Activated T-helper 2 cell treated with anti-CD3 and anti-CD28 coated beads, Interferon-gamma antibody, Interleukin-2, Interleukin-4, amounts not matched to agents 10 μg/mL and 5 μg/mL and 100 μg/mL, durations not matched to agents 14 hours and 24 hours and 36 hours (primary cell): ENCODE results near the gene BPIFB3. TPM values are rescaled to one million over a fixed set of nuclear protein-coding genes. Genes with fewer than 3 reads are reported as not detected.
"Not testable (repeated sequence)": the region's sequence is repeated elsewhere in the genome, so short reads cannot be mapped to it uniquely, and the experiment has no call there.

ENCODE experiments used
- DNase-seq: peaks from one replicate; pipeline ENCODE4 v3.0.0; 2021; ENCODE audit warnings: low spot score
- H3K27ac Mint-ChIP-seq: one replicate; pipeline ENCODE4 v1.8.0; 2021; ENCODE audit warnings: mixed read lengths
- H3K27me3 Mint-ChIP-seq: one replicate; pipeline ENCODE4 v1.8.0; 2021; ENCODE audit warnings: low read depth, mixed read lengths
- H3K36me3 Mint-ChIP-seq: one replicate; pipeline ENCODE4 v1.8.0; 2021; ENCODE audit warnings: low read depth, mixed read lengths
- H3K4me1 Mint-ChIP-seq: one replicate; pipeline ENCODE4 v1.8.0; 2021; ENCODE audit warnings: low read depth, mixed read lengths
- H3K4me3 Mint-ChIP-seq: one replicate; pipeline ENCODE4 v1.8.0; 2021; ENCODE audit warnings: low read depth, mild to moderate bottlenecking, moderate library complexity, mixed read lengths
- H3K9me3 Mint-ChIP-seq: one replicate; pipeline ENCODE4 v1.8.0; 2021; ENCODE audit warnings: mixed read lengths
- intact Hi-C: fragments of 100-400 bp; cut with micrococcal nuclease; formaldehyde crosslinking; loops from one replicate; pipeline ENCODE4 v1.15.1; 2023
- total RNA-seq: library from RNA; stranded (reverse); gene quantifications from 2 replicates; pipeline ENCODE4 v1.2.3, GENCODE V29; 2022

Gene BPIFB3
- total RNA-seq, 1 donor from 2014 or later: not detected

DNA sequence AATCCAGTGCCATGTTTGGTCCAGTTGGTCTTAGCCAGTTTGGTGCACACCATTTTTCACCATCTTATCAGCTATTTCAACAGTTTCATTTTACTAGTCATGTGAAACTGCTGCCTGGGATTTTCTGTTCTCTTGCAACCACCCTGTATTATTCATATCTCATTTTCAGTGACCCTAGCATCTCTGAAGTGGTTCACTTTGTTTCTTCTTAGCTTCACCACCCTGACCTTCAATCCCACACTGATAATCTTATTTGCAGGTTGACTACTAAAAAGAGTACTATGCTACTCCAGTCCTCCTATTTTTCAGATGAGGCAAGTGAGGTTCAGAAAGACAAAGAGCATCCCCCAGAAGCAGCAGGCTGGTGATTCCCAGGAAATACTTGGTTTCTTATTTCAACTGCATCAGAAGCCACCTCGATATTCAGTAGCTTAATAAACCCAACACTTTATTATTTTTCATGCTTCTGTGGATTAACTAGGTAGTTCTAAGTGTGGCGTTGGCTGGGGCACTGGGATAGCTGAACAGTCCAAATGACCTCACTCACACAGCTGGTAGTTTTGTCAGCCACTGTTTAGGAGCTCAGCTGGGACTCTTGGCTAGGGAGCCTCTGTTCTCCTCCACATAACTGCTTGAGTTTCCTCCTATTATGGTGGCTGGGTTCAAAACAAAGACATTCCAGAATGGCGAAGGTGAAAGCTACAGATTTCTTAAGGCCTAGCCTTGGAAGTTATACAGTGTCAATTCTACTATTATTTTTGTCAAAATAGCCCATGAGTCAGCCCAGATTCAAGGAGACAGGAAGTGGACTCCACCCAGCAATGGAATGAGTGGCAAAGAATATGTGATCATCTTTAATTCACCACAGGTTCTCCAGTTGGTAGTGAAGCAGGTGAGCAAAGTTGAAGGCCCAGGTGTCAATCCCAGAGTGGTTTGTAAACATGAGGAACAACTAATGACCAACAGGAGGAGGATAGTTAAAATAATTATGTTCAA is 66.3 kb downstream of the BPIFB3 start:
- DNase-seq: no peak
- H3K27ac Mint-ChIP-seq: no peak overlapping the region

GRCh38 chr20:33120934-33121333 is 67.2 kb downstream of the BPIFB3 start:
- intact Hi-C loops: no loop called here
- Mint-ChIP-seq H3K27me3 (peaks cover 4% of the 10 kb centered on the region), H3K27ac (no peak overlapping the region), H3K9me3 (peaks cover 13% of the 10 kb centered on the region), H3K4me1 (peaks cover 14% of the 10 kb centered on the region), H3K36me3 (no peaks in the 10 kb centered on the region), H3K4me3 (no peak overlapping the region)
- no peak for DNase-seq

More for the DNA sequence above, 66.3 kb downstream of the BPIFB3 start:
- Mint-ChIP-seq H3K4me3 (no peak overlapping the region), H3K9me3 (peaks cover 13% of the 10 kb centered on the region), H3K36me3 (no peaks in the 10 kb centered on the region), H3K27me3 (peaks cover 4% of the 10 kb centered on the region), H3K4me1 (peaks cover 14% of the 10 kb centered on the region)
- intact Hi-C loops: no loop called here

DNA sequence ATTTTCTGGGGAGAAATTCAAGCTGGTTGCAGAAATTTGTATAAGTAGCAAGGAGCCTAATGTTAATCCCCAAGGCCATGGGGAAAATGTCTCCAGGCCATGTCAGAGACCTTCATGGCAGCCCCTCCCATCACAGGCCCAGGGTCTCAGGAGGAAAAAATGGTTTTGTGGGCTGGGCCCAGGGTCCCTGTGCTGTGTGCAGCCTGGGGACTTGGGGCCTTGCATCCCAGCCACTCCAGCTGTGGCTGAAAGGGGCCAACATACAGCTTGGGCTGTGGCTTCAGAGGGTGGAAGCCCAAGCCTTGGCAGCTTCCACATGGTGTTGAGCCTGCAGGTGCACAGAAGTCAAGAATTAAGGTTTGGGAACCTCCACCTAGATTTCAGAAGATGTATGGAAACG is 68.6 kb downstream of the BPIFB3 start:
- DNase-seq, intact Hi-C loops, H3K27me3 Mint-ChIP-seq, H3K36me3 Mint-ChIP-seq, H3K27ac Mint-ChIP-seq, H3K4me3 Mint-ChIP-seq: not testable (repeated sequence)
- peaks cover 14% of the 10 kb centered on the region for H3K4me1 Mint-ChIP-seq
- peaks cover 13% of the 10 kb centered on the region for H3K9me3 Mint-ChIP-seq

Other genes starting within 250 kb of the BPIFB3 start
- gene MAPRE1, start 233.9 kb upstream of the BPIFB3 start, total RNA-seq: 143 and 149 TPM in 2 replicates
- 0.37 and 0.52 TPM in 2 replicates for gene EFCAB8, start 195.0 kb upstream of the BPIFB3 start, total RNA-seq
- gene SUN5, start 49.5 kb upstream of the BPIFB3 start, total RNA-seq: not detected in 2 replicates
- gene BPIFB2, start 46.2 kb upstream of the BPIFB3 start, total RNA-seq: not detected in 2 replicates
- not detected in 2 replicates for gene BPIFB6, start 22.3 kb upstream of the BPIFB3 start, total RNA-seq
- gene BPIFB4, start 25.7 kb downstream of the BPIFB3 start, total RNA-seq: not detected in 2 replicates
- not detected in 2 replicates for gene BPIFA2, start 114.3 kb downstream of the BPIFB3 start, total RNA-seq
- gene BPIFA3, start 163.4 kb downstream of the BPIFB3 start, total RNA-seq: not detected in 2 replicates
- not detected in 2 replicates for gene BPIFA1, start 182.1 kb downstream of the BPIFB3 start, total RNA-seq
- not detected in 2 replicates for gene BPIFB1, start 229.3 kb downstream of the BPIFB3 start, total RNA-seq